Measurements from ENCODE around the gene GPR101.

GPR101 gene

GRCh38 chrX:137033774-137034507 is at the start of gene GPR101:
TSS of gene GPR101 (minus strand) at chrX:137033995. CDS start at chrX:137031674, 2,321 bp downstream.
- no peak for DNase-seq

DNA sequence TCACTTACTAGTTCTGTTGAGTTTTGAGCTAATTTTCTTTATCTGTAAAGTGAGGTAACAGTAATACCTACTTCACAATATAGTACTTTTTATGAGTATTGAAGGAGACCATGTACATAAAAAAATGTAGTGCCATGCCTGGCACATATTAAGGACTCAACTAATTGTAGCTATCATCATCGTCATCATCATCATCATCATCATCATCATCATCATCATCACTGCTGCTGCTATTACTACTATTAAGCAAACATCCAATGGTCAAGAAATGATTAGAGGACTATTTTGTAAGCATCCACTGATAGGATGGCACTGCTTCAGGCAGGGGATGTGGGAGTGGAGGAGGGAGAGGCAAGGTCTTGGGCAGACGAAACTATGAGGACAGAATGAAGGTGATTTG is 47.4 kb upstream of the GPR101 start:
- no peak for DNase-seq

- no peak for DNase-seq
These were observed 38.6 kb upstream of the GPR101 start for GRCh38 chrX:137072396-137072795.

GRCh38 chrX:137071596-137071995 is 37.8 kb upstream of the GPR101 start:
- DNase-seq = no peak

DNA sequence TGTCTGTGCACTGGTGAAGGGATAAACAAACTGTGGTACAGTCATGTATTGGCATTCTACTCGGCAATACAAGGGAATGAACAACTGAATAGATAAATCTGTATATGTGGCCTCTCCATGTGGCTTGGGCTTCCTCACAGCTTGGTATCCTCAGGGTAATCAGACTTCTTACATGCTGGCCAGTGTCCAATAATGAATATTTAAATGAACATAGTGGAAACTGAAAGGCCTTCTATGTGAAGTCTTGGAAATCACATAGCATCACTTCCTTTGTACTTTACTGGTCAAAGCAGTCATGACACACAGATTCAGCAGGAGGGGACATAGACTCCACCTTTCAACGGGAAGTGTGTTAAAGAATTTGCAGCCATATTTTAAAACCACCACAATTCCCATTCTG is 33.4 kb upstream of the GPR101 start:
- no peak for DNase-seq

- no peak for DNase-seq
These were observed 29.3 kb upstream of the GPR101 start for GRCh38 chrX:137062915-137063617.

GRCh38 chrX:137058339-137059127 is 24.7 kb upstream of the GPR101 start:
- no peak for DNase-seq

DNA sequence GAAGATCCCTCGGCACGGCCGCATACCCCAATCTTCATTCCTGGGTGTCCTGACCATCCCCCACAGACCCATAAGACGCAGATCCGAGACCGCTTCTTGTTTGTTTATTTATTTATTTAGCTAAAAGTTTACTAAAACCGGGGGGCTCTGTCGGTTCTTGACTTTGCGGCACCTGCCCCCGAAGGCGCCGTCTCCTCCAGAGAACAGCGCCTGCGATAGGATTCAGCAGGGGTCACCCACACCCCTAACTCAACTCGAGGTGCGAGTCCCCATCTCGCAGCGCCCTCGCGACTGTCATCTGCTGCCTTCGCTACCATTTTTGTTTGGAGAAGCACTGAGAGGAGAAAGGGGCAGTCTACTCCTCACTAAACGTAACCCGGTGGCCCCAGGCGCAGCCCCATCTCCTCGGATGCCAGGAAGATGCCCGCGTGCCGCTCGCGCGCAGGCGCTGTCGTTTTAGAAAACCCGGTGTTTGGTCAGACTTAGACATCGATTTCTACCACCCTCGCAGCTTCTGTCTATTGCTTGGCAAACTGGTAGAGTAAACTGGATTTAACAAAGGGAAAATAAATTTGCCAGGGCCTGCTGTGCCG is 18.9 kb upstream of the GPR101 start:
- peak; percentile 53 for DNase-seq

- DNase-seq = peak; percentile 83
These were observed 18.3 kb upstream of the GPR101 start for GRCh38 chrX:137051978-137052642.

GRCh38 chrX:137044893-137045292 is 11.1 kb upstream of the GPR101 start:
- no peak for DNase-seq

GRCh38 chrX:137043736-137044135 is 9.9 kb upstream of the GPR101 start:
- no peak for DNase-seq

GRCh38 chrX:137041329-137041728 is 7.5 kb upstream of the GPR101 start:
- no peak for DNase-seq

DNA sequence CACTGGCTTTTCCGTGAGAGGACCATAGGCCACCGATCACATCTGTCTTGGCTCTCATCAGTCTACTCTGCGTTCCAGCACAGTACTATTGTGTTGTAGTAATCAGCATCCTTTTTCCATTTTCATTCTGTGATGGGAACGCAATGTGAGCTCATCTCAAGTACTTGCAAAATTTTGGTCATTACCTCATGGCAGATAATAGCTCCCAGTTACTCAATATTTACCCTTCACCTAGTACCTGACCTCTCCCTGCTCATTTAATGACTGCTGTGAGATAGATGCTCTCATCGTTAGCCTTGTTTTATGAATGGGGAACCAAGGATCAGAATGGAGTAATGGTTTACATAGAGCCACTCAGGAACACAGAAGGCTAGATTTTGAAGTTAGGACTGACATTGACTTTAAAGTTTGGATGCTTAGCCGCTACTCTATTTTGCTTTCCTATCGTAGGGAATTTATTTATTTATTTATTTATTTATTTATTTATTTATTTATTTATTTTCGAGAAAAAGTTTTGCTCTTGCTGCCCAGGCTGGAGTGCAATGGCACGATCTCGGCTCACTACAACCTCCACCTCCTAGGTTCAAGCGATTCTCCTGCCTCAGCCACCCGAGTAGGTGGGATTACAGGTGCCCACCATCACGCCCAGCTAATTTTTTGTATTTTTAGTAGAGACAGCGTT is 6.5 kb upstream of the GPR101 start:
- no peak for DNase-seq

DNA sequence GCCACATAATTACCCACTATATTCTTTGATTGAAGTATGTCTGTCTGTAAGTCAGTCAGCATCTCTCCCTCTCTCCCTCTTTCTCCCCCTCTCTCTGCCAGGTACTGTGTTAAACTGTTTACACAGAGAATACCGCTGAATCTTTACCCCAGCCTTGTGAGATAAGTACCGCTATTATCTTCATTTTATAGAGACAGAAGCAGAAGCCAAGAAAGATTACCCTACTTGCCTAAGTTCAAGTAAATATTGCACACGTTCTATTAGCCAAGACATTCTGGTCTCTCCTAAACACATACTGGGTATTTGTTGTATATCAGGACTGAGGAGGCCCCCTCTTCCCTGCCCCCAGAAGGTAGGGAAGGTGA is 695 bp upstream of the GPR101 start:
- DNase-seq = no peak

DNA sequence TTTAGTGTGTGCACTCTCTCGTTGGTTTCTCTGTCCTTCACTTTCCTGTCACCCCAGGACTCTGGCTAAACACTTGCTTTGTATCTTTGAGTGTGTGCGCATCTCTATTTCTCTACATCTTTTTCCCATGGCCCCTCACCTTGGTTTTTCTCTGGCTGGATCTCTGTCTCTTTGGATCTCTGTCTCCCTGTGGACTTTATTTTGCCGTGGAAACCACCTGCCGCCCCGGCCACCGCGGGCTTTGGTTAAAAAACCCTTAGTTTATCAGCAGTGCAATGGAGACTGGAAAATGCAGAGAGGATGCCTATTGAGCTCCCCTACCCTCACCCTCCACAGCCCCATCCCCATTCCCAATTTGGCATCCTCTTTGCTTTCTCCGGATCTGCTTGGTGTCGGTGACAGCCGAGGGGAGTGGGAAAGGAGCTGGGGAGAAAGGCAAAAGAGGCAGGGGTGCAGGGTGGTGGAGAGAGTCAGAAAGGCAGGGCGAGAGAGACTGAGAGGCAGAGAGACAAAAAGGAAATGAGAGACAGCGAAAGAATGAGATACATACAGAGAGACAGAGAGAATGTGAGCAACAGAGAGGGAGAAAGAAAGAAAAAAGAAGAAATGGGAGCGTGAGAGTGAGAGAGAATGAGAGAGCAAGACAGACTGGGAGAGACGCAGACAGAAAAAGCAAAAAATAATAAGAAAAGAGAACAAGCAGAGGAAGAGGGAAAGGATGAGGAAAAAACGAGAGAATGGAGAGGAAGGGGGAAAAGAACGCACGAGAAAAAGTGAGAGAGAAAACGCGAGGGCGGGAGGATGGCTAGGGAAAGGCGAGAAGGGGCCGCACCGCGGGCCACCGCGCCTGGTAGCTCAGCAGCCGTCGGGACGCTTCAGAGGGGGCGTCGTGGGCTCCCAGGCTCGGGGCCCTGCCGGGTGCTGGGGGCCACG is 688 bp downstream of the GPR101 start:
- no peak for DNase-seq

GRCh38 chrX:137032341-137032694 is 1.5 kb downstream of the GPR101 start:
- no peak for DNase-seq

DNA sequence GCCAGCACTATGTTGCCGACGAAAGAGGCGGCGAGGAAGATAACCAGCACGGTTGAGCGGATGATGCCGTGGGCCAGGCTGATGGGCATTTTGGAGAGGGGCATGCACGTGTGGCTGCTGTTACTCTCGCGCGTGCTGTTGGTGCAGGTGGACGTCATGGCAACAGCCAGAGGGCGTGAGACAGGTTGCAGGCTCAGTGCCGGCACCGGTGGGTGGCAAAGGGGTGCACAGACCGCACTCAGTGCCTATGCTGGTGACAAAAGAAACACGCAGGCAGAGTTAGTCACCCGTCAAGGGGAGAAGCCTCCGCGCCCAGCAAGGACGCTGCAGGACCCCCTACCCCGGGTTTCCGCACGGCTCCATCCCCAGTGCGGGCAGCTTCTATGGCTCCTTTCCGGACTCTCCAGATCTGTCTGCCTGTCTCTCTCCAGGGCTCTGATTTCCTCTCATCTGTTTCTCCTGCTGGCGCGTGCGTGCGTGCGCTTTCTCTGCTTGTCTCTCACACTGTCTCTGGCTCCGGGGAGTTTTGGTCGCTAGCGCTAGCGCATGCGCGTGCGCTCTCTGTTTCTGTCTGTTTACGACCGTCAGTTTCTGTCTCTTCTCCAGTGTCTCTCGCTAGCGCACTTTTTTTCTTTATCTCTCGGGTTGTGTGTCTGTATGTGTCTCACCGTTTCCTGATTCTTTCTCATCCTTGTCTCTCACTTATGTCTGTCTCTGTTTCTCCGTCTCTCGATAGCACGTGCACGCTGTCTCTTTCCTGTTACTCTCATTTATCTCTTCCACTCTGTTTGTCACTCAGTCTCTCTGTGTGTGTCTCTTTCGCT is 2.1 kb downstream of the GPR101 start:
- peak; percentile 57 for DNase-seq

- DNase-seq = no peak
These were observed 2.8 kb downstream of the GPR101 start for GRCh38 chrX:137031039-137031438.

- no peak for DNase-seq
These were observed 5.1 kb downstream of the GPR101 start for GRCh38 chrX:137028699-137029098.

- DNase-seq = no peak
These were observed 7.9 kb downstream of the GPR101 start for GRCh38 chrX:137025930-137026329.
